Panc1 (cell line): ENCODE results near the gene KBTBD12. TPM values are rescaled to one million over a fixed set of nuclear protein-coding genes. Genes with fewer than 3 reads are reported as not detected.

Experiments
- ATAC-seq: fragments of 200-7000 bp; cut with Tn5 transposase; 2 replicates; pipeline ENCODE4 v1.9.1; 2020; ENCODE audit warnings: mild to moderate bottlenecking, moderate library complexity
- BruUV-seq: library from RNA; stranded (reverse); fragments of 400-500 nt; replicated peaks from 2 replicates; lab custom pipeline; 2021; lab: Mats Ljungman, UMichigan
- CTCF ChIA-PET: fragments of 300-600 bp; sonication (Branson Sonifier 250); formaldehyde crosslinking; loops from one replicate; lab custom pipeline; 2022; ENCODE audit warnings: antibody characterized with exemption; lab: Charles Lee
- POLR2A ChIA-PET: fragments of 300-600 bp; sonication (Branson Sonifier 250); formaldehyde crosslinking; loops from one replicate; lab custom pipeline; 2022; ENCODE audit warnings: antibody characterized with exemption; lab: Charles Lee
- DNase-seq: peaks from one replicate; pipeline ENCODE4 v3.0.0-alpha.2; 2010; ENCODE audit warnings: low read depth, low spot score
- H3K27ac ChIP-seq: 2 replicates; pipeline ENCODE4 v1.5.1; 2011; ENCODE audit warnings: mild to moderate bottlenecking, low read length, inconsistent platforms
- H3K27me3 ChIP-seq: fragments of 200-500 bp; sonication (Bioruptor generic); 2 replicates; pipeline ENCODE4 v1.6.0; 2014; ENCODE audit warnings: low read length, inconsistent platforms; ENCODE audit not compliant: control insufficient read depth, insufficient read depth
- H3K36me3 ChIP-seq: fragments of 200-500 bp; sonication (Bioruptor generic); 2 replicates; pipeline ENCODE4 v1.5.1; 2014; ENCODE audit warnings: inconsistent platforms, mild to moderate bottlenecking, low read length, moderate library complexity; ENCODE audit not compliant: control insufficient read depth, insufficient read depth
- H3K4me1 ChIP-seq: 2 replicates; pipeline ENCODE4 v1.5.1; 2011; ENCODE audit warnings: inconsistent platforms, mild to moderate bottlenecking, low read length, moderate library complexity; ENCODE audit not compliant: control insufficient read depth, insufficient read depth
- H3K4me3 ChIP-seq, 2 experiments: 2 replicates each; pipeline ENCODE4 v1.5.1; 2011 to 2012; ENCODE audit warnings: low read depth in 2 of 2, low read length in 2 of 2, mild to moderate bottlenecking in 2 of 2, inconsistent platforms in 1 of 2, moderate library complexity in 1 of 2
- H3K9me3 ChIP-seq: fragments of 200-500 bp; sonication (Bioruptor generic); 2 replicates; pipeline ENCODE4 v1.5.1; 2014; ENCODE audit warnings: low read depth, mild to moderate bottlenecking, inconsistent platforms, low read length, moderate library complexity; ENCODE audit not compliant: control insufficient read depth, insufficient read depth
- POLR2AphosphoS5 ChIP-seq: IDR thresholded peaks from 2 replicates; pipeline ENCODE4 v1.6.1; 2012; ENCODE audit warnings: mild to moderate bottlenecking, low read depth, low read length, moderate library complexity
- SIN3A ChIP-seq: IDR thresholded peaks from 2 replicates; pipeline ENCODE4 v1.6.1; 2012; ENCODE audit warnings: low read depth, mild to moderate bottlenecking, low read length, moderate library complexity, borderline replicate concordance; ENCODE audit not compliant: insufficient read depth
- TCF7L2 ChIP-seq: IDR thresholded peaks from 2 replicates; pipeline ENCODE4 v1.6.1; 2011; ENCODE audit warnings: mild to moderate bottlenecking, low read depth, low read length, inconsistent platforms
- in situ Hi-C: cut with HindIII; loops from 2 replicates; pipeline ENCODE4 v1.10.0; 2016; ENCODE audit warnings: low sequenced_read_pairs, low pct_unique_long_range_greater_than_20kb
- intact Hi-C: fragments of 100-400 bp; cut with micrococcal nuclease; formaldehyde crosslinking; loops from one replicate; pipeline ENCODE4 v1.10.0; 2022; ENCODE audit not compliant: unreplicated experiment
- total RNA-seq: library from RNA; stranded (reverse); gene quantifications from one replicate; pipeline ENCODE4 v1.2.1, GENCODE V29; 2021; ENCODE audit not compliant: unreplicated experiment
- TF ChIP-seq, protein P1 (sequence below), 2 experiments: IDR thresholded peaks; 2 replicates each; pipeline ENCODE4 v1.6.1; 2011 to 2012; ENCODE audit warnings: low read depth in 2 of 2, control low read depth in 1 of 2, low read length in 1 of 2, mild to moderate bottlenecking in 1 of 2, moderate library complexity in 1 of 2; ENCODE audit not compliant: insufficient read depth in 1 of 2
- TF ChIP-seq, protein P2 (sequence below): fragments of 450-650 bp; IDR thresholded peaks from 2 replicates; pipeline ENCODE4 v1.5.1; 2017; ENCODE audit warnings: mild to moderate bottlenecking

The KBTBD12 gene
- total RNA-seq, 1 experiment from 2014 or later, result 0.28 TPM

GRCh38 chr3:127964053-127964452 lies 49.0 kb downstream of the KBTBD12 start:
- BruUV-seq, result no TSS peak
- DNase-seq (no peak), ATAC-seq (no peak)
- H3K27ac ChIP-seq, result no peak overlapping the region
- TF ChIP-seq TCF7L2, result no peak
- TF ChIP-seq, protein P1, sequence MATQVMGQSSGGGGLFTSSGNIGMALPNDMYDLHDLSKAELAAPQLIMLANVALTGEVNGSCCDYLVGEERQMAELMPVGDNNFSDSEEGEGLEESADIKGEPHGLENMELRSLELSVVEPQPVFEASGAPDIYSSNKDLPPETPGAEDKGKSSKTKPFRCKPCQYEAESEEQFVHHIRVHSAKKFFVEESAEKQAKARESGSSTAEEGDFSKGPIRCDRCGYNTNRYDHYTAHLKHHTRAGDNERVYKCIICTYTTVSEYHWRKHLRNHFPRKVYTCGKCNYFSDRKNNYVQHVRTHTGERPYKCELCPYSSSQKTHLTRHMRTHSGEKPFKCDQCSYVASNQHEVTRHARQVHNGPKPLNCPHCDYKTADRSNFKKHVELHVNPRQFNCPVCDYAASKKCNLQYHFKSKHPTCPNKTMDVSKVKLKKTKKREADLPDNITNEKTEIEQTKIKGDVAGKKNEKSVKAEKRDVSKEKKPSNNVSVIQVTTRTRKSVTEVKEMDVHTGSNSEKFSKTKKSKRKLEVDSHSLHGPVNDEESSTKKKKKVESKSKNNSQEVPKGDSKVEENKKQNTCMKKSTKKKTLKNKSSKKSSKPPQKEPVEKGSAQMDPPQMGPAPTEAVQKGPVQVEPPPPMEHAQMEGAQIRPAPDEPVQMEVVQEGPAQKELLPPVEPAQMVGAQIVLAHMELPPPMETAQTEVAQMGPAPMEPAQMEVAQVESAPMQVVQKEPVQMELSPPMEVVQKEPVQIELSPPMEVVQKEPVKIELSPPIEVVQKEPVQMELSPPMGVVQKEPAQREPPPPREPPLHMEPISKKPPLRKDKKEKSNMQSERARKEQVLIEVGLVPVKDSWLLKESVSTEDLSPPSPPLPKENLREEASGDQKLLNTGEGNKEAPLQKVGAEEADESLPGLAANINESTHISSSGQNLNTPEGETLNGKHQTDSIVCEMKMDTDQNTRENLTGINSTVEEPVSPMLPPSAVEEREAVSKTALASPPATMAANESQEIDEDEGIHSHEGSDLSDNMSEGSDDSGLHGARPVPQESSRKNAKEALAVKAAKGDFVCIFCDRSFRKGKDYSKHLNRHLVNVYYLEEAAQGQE (IDR thresholded peaks at IDR 0.05; ENCODE audit: insufficient read depth in 1 of 2, low read depth in 2 of 2, low read length in 1 of 2), result no peak
- TF ChIP-seq, protein P2, sequence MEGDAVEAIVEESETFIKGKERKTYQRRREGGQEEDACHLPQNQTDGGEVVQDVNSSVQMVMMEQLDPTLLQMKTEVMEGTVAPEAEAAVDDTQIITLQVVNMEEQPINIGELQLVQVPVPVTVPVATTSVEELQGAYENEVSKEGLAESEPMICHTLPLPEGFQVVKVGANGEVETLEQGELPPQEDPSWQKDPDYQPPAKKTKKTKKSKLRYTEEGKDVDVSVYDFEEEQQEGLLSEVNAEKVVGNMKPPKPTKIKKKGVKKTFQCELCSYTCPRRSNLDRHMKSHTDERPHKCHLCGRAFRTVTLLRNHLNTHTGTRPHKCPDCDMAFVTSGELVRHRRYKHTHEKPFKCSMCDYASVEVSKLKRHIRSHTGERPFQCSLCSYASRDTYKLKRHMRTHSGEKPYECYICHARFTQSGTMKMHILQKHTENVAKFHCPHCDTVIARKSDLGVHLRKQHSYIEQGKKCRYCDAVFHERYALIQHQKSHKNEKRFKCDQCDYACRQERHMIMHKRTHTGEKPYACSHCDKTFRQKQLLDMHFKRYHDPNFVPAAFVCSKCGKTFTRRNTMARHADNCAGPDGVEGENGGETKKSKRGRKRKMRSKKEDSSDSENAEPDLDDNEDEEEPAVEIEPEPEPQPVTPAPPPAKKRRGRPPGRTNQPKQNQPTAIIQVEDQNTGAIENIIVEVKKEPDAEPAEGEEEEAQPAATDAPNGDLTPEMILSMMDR, result no peak
- TF ChIP-seq POLR2AphosphoS5, result no peak
- no peak for TF ChIP-seq SIN3A
- no peaks in the 10 kb centered on the region for H3K9me3 ChIP-seq
- in situ Hi-C loops, result no loop called here
- H3K27me3 ChIP-seq, result peaks cover 43% of the 10 kb centered on the region
- no peaks in the 10 kb centered on the region for H3K4me1 ChIP-seq
- POLR2A ChIA-PET, result no interaction called here
- CTCF ChIA-PET, result no interaction called here
- intact Hi-C loops, result no loop called here
- no peaks in the 10 kb centered on the region for H3K36me3 ChIP-seq
- no peak overlapping the region for H3K4me3 ChIP-seq

GRCh38 chr3:127964816-127965215 lies 49.8 kb downstream of the KBTBD12 start:
- no TSS peak for BruUV-seq
- H3K27ac ChIP-seq, result no peak overlapping the region
- ATAC-seq (no peak), DNase-seq (no peak)
- TF ChIP-seq, protein P1 (IDR thresholded peaks at IDR 0.05; ENCODE audit: insufficient read depth in 1 of 2, low read depth in 2 of 2, low read length in 1 of 2), result no peak
- TF ChIP-seq SIN3A, result no peak
- H3K9me3 ChIP-seq, result no peaks in the 10 kb centered on the region
- ChIA-PET POLR2A (no interaction called here), CTCF (no interaction called here)
- peaks cover 44% of the 10 kb centered on the region for H3K27me3 ChIP-seq
- H3K36me3 ChIP-seq, result no peaks in the 10 kb centered on the region
- H3K4me3 ChIP-seq, result no peak overlapping the region
- H3K4me1 ChIP-seq, result no peaks in the 10 kb centered on the region
- intact Hi-C loops (no loop called here), in situ Hi-C loops (no loop called here)
